NT2/D1 (cell line): ENCODE results near the gene SLC6A11.

Source experiments
- YY1 ChIP-seq: IDR thresholded peaks from 2 replicates; pipeline ENCODE4 v1.6.1; 2011; ENCODE audit not compliant: insufficient read length, insufficient read depth
- ZNF274 ChIP-seq: IDR thresholded peaks from 2 replicates; pipeline ENCODE4 v1.6.1; 2011; ENCODE audit warnings: mild to moderate bottlenecking, low read depth, low read length

DNA sequence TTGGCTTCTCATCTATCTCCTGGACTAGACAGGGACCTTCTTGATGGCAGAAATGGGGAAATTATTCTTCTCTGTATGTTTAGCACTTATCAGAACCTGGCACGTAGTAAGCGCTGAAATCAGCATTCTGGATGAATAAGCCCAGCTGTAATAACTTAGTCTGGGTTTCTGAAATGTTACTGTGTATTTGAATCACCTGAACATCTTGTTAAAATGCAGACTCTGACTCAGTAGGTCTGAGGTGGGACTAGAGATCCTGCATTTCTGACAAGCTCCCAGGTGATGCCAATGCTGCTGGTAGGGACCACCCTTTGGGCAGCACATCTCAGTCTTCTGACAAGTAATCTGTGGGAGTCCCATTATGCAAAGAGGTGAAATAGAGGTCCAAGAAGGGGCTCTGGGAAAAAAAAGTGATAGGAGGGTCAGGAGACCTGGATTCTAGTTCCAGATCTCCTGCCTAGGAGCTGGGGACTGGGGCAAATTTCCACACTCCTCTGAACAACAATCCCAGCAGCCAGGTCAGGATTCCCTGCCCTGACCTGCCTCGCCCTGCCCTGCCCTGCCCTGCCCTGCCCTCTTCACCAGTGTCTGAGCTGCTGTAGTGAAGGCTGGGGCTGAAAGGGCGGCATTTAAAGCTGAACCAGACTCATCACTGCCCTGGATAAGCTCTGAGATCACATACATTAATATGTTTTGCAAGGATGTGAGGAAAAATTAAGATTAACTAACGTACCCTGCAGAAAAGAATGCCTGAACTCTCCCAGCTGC lies 17.2 kb upstream of the SLC6A11 start:
- no peak for TF ChIP-seq YY1
- no peak for TF ChIP-seq ZNF274
